Measurements from ENCODE around the gene DLG2.

DLG2 gene

GRCh38 chr11:83728281-83728680 lies 1898.9 kb downstream of the DLG2 start:
- Mint-ChIP-seq H3K4me3 (no peak overlapping the region), H3K36me3 (ENCODE audit: low read depth) (no peaks in the 10 kb centered on the region), H3K27me3 (peaks cover 6% of the 10 kb centered on the region), H3K27ac (no peak overlapping the region), H3K4me1 (ENCODE audit: low read depth) (no peaks in the 10 kb centered on the region), H3K9me3 (no peaks in the 10 kb centered on the region)
- intact Hi-C loops (cut with micrococcal nuclease): loop anchor here (10.0 kb wide), 1 partner anchor 433 kb away; no protein-coding TSS in a partner anchor

GRCh38 chr11:83727251-83727650 lies 1899.9 kb downstream of the DLG2 start:
- H3K9me3 Mint-ChIP-seq: no peaks in the 10 kb centered on the region
- intact Hi-C loops (cut with micrococcal nuclease): loop anchor here (10.0 kb wide), 1 partner anchor 432 kb away; no protein-coding TSS in a partner anchor

GRCh38 chr11:83726316-83726715 lies 1900.8 kb downstream of the DLG2 start:
- Mint-ChIP-seq H3K4me3 (no peak overlapping the region), H3K36me3 (ENCODE audit: low read depth) (no peaks in the 10 kb centered on the region), H3K27me3 (peaks cover 6% of the 10 kb centered on the region), H3K27ac (no peak overlapping the region), H3K4me1 (ENCODE audit: low read depth) (no peaks in the 10 kb centered on the region), H3K9me3 (no peaks in the 10 kb centered on the region)
- intact Hi-C loops (cut with micrococcal nuclease): loop anchor here (10.0 kb wide), 1 partner anchor 432 kb away; no protein-coding TSS in a partner anchor

More at GRCh38 chr11:83727251-83727650, 1899.9 kb downstream of the DLG2 start:
- Mint-ChIP-seq H3K4me3 (no peak overlapping the region), H3K27ac (no peak overlapping the region), H3K27me3 (peaks cover 6% of the 10 kb centered on the region), H3K36me3 (ENCODE audit: low read depth) (no peaks in the 10 kb centered on the region), H3K4me1 (ENCODE audit: low read depth) (no peaks in the 10 kb centered on the region)

- Mint-ChIP-seq H3K27ac (no peak overlapping the region), H3K27me3 (peaks cover 6% of the 10 kb centered on the region), H3K36me3 (ENCODE audit: low read depth) (no peaks in the 10 kb centered on the region), H3K9me3 (no peaks in the 10 kb centered on the region), H3K4me3 (no peak overlapping the region), H3K4me1 (ENCODE audit: low read depth) (no peaks in the 10 kb centered on the region)
- intact Hi-C loops (cut with micrococcal nuclease): loop anchor here (10.0 kb wide), 1 partner anchor 431 kb away; no protein-coding TSS in a partner anchor
Observed at GRCh38 chr11:83725728-83726127, 1901.4 kb downstream of the DLG2 start.

- H3K4me1 Mint-ChIP-seq (ENCODE audit: low read depth): no peaks in the 10 kb centered on the region
- no peak overlapping the region for H3K27ac Mint-ChIP-seq
- intact Hi-C loops (cut with micrococcal nuclease): loop anchor here (10.0 kb wide), 1 partner anchor 430 kb away; no protein-coding TSS in a partner anchor
- no peaks in the 10 kb centered on the region for H3K9me3 Mint-ChIP-seq
- no peak overlapping the region for H3K4me3 Mint-ChIP-seq
- peaks cover 6% of the 10 kb centered on the region for H3K27me3 Mint-ChIP-seq
- no peaks in the 10 kb centered on the region for H3K36me3 Mint-ChIP-seq (ENCODE audit: low read depth)
Observed at GRCh38 chr11:83725269-83725560, 1901.9 kb downstream of the DLG2 start.

GRCh38 chr11:83723999-83724398 lies 1903.1 kb downstream of the DLG2 start:
- Mint-ChIP-seq H3K9me3 (no peaks in the 10 kb centered on the region), H3K27me3 (peaks cover 6% of the 10 kb centered on the region), H3K36me3 (ENCODE audit: low read depth) (no peaks in the 10 kb centered on the region), H3K27ac (no peak overlapping the region), H3K4me1 (ENCODE audit: low read depth) (no peaks in the 10 kb centered on the region), H3K4me3 (no peak overlapping the region)
- intact Hi-C loops (cut with micrococcal nuclease): loop anchor here (10.0 kb wide), 1 partner anchor 429 kb away; no protein-coding TSS in a partner anchor

GRCh38 chr11:83722392-83723119 lies 1904.6 kb downstream of the DLG2 start:
- H3K27me3 Mint-ChIP-seq: peaks cover 6% of the 10 kb centered on the region
- H3K4me3 Mint-ChIP-seq: no peak overlapping the region
- no peak overlapping the region for H3K27ac Mint-ChIP-seq
- H3K36me3 Mint-ChIP-seq (ENCODE audit: low read depth): no peaks in the 10 kb centered on the region
- intact Hi-C loops (cut with micrococcal nuclease): loop anchor here (10.0 kb wide), 1 partner anchor 428 kb away; no protein-coding TSS in a partner anchor
- no peaks in the 10 kb centered on the region for H3K9me3 Mint-ChIP-seq
- H3K4me1 Mint-ChIP-seq (ENCODE audit: low read depth): no peaks in the 10 kb centered on the region

GRCh38 chr11:83721263-83721662 lies 1905.9 kb downstream of the DLG2 start:
- no peaks in the 10 kb centered on the region for H3K36me3 Mint-ChIP-seq (ENCODE audit: low read depth)
- no peaks in the 10 kb centered on the region for H3K4me1 Mint-ChIP-seq (ENCODE audit: low read depth)
- peaks cover 6% of the 10 kb centered on the region for H3K27me3 Mint-ChIP-seq
- intact Hi-C loops (cut with micrococcal nuclease): loop anchor here (10.0 kb wide), 1 partner anchor 426 kb away; no protein-coding TSS in a partner anchor
- no peak overlapping the region for H3K27ac Mint-ChIP-seq
- H3K4me3 Mint-ChIP-seq: no peak overlapping the region
- no peaks in the 10 kb centered on the region for H3K9me3 Mint-ChIP-seq

GRCh38 chr11:83720675-83721074 lies 1906.5 kb downstream of the DLG2 start:
- intact Hi-C loops (cut with micrococcal nuclease): loop anchor here (10.0 kb wide), 1 partner anchor 426 kb away; no protein-coding TSS in a partner anchor
- H3K36me3 Mint-ChIP-seq (ENCODE audit: low read depth): no peaks in the 10 kb centered on the region

GRCh38 chr11:83717537-83717936 lies 1909.6 kb downstream of the DLG2 start:
- H3K36me3 Mint-ChIP-seq (ENCODE audit: low read depth): no peaks in the 10 kb centered on the region
- intact Hi-C loops (cut with micrococcal nuclease): no loop called here
- no peaks in the 10 kb centered on the region for H3K27me3 Mint-ChIP-seq
- no peaks in the 10 kb centered on the region for H3K9me3 Mint-ChIP-seq
- no peak overlapping the region for H3K27ac Mint-ChIP-seq
- H3K4me1 Mint-ChIP-seq (ENCODE audit: low read depth): no peaks in the 10 kb centered on the region
- H3K4me3 Mint-ChIP-seq: no peak overlapping the region

More at GRCh38 chr11:83720675-83721074, 1906.5 kb downstream of the DLG2 start:
- Mint-ChIP-seq H3K4me3 (no peak overlapping the region), H3K27ac (no peak overlapping the region), H3K27me3 (peaks cover 6% of the 10 kb centered on the region), H3K9me3 (no peaks in the 10 kb centered on the region), H3K4me1 (ENCODE audit: low read depth) (no peaks in the 10 kb centered on the region)

- H3K27ac Mint-ChIP-seq: no peak overlapping the region
- no peaks in the 10 kb centered on the region for H3K36me3 Mint-ChIP-seq (ENCODE audit: low read depth)
- intact Hi-C loops (cut with micrococcal nuclease): no loop called here
- H3K4me3 Mint-ChIP-seq: no peak overlapping the region
- no peaks in the 10 kb centered on the region for H3K9me3 Mint-ChIP-seq
- no peaks in the 10 kb centered on the region for H3K27me3 Mint-ChIP-seq
- H3K4me1 Mint-ChIP-seq (ENCODE audit: low read depth): no peaks in the 10 kb centered on the region
Observed at GRCh38 chr11:83715927-83716535, 1911.1 kb downstream of the DLG2 start.

- Mint-ChIP-seq H3K27ac (no peak overlapping the region), H3K27me3 (no peaks in the 10 kb centered on the region), H3K36me3 (ENCODE audit: low read depth) (no peaks in the 10 kb centered on the region), H3K4me1 (ENCODE audit: low read depth) (no peaks in the 10 kb centered on the region), H3K4me3 (no peak overlapping the region), H3K9me3 (no peaks in the 10 kb centered on the region)
- intact Hi-C loops (cut with micrococcal nuclease): no loop called here
Observed at GRCh38 chr11:83713708-83714107, 1913.4 kb downstream of the DLG2 start.

GRCh38 chr11:83711106-83711527 lies 1916.0 kb downstream of the DLG2 start:
- Mint-ChIP-seq H3K9me3 (no peaks in the 10 kb centered on the region), H3K4me1 (ENCODE audit: low read depth) (no peaks in the 10 kb centered on the region), H3K4me3 (no peak overlapping the region), H3K27me3 (no peaks in the 10 kb centered on the region), H3K36me3 (ENCODE audit: low read depth) (no peaks in the 10 kb centered on the region), H3K27ac (no peak overlapping the region)
- intact Hi-C loops (cut with micrococcal nuclease): no loop called here

- Mint-ChIP-seq H3K9me3 (no peaks in the 10 kb centered on the region), H3K27ac (no peak overlapping the region), H3K27me3 (no peaks in the 10 kb centered on the region), H3K4me1 (ENCODE audit: low read depth) (no peaks in the 10 kb centered on the region), H3K36me3 (ENCODE audit: low read depth) (no peaks in the 10 kb centered on the region), H3K4me3 (no peak overlapping the region)
- intact Hi-C loops (cut with micrococcal nuclease): no loop called here
Observed at GRCh38 chr11:83709434-83709833, 1917.7 kb downstream of the DLG2 start.
